ENCODE measurements around the gene LGALS9. TPM values are rescaled to one million over a fixed set of nuclear protein-coding genes. Genes with fewer than 3 reads are reported as not detected.
A peak's percentile ranks its signal among the peaks of the same experiment; 100 is the strongest.
"Not testable (repeated sequence)": the region's sequence is repeated elsewhere in the genome, so short reads cannot be mapped to it uniquely, and the experiment has no call there.

The LGALS9 gene
- total and polyA plus RNA-seq, 2 experiments from 2014 or later = 3.2 to 4.1 TPM

- WGBS, 2 experiments (ENCODE audit: low coverage in 1 of 2, low lambda C conversion rate in 2 of 2, missing lambda C conversion rate in 2 of 2) = 67 to 73% methylated on average over 4 of the region's 4 CpGs
- no peaks in the 10 kb centered on the region for H3K27me3 ChIP-seq (replicated peaks; ENCODE audit: insufficient read depth)
- no peaks in the 10 kb centered on the region for H3K79me2 ChIP-seq (ENCODE audit: insufficient read depth)
- no peaks in the 10 kb centered on the region for H3K9me3 ChIP-seq (ENCODE audit: low read depth)
- H3K9ac ChIP-seq = no peak overlapping the region
- in situ Hi-C loops (cut with MboI) = loop anchor here (25.0 kb wide), 1 partner anchor 103 kb away; no protein-coding TSS in a partner anchor
- H3K4me2 ChIP-seq (ENCODE audit: unreplicated experiment) = no peak overlapping the region
- no peaks in the 10 kb centered on the region for H3F3A ChIP-seq (ENCODE audit: insufficient read depth)
- H2AFZ ChIP-seq = no peak overlapping the region
- TF ChIP-seq EZH2 (IDR thresholded peaks at IDR 0.05; ENCODE audit: insufficient read depth, poor library complexity, severe bottlenecking) (no peak), EZH2phosphoT487 (IDR thresholded peaks at IDR 0.05; ENCODE audit: insufficient read depth, low read depth) (no peak)
- no peaks in the 10 kb centered on the region for H3K36me3 ChIP-seq (ENCODE audit: low read depth)
- H4K20me1 ChIP-seq (ENCODE audit: insufficient read depth) = no peaks in the 10 kb centered on the region
- H3K27ac ChIP-seq = no peak overlapping the region
- H3K9me2 ChIP-seq (ENCODE audit: insufficient read depth) = no peaks in the 10 kb centered on the region
- no peak overlapping the region for H3K4me3 ChIP-seq
- no peaks in the 10 kb centered on the region for H3K4me1 ChIP-seq (ENCODE audit: insufficient read depth)
- no peak for DNase-seq
Measured at GRCh38 chr17:27640790-27641189, 9.8 kb downstream of the LGALS9 start.

DNA sequence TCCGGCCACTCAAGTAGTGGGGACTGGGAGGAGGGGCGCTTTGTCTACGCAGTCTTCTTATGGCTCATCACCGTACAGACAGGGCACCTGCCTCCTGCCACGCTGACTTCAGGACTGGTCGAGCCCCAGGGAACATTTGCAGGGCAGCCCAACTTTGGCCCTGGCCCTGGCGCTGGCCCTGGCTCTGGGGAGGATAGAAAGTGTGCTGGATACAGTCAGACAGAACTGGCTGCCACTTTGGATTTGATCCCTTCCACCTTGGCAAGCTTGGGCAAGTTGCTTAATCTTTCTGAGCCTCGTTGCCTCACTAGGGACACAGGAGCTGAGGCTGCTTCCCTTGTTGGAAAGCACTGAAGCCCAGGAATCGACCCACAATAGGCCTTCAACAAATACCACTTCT, 13.6 kb downstream of the LGALS9 start:
- Histone ChIP-seq H3K9me3 (ENCODE audit: low read depth) (no peaks in the 10 kb centered on the region), H3F3A (ENCODE audit: insufficient read depth) (no peaks in the 10 kb centered on the region), H3K79me2 (ENCODE audit: insufficient read depth) (no peaks in the 10 kb centered on the region), H3K9ac (no peak overlapping the region), H3K4me3 (no peak overlapping the region), H2AFZ (no peak overlapping the region), H3K4me2 (ENCODE audit: unreplicated experiment) (no peak overlapping the region), H3K36me3 (ENCODE audit: low read depth) (no peaks in the 10 kb centered on the region), H3K27ac (no peak overlapping the region), H3K4me1 (ENCODE audit: insufficient read depth) (no peaks in the 10 kb centered on the region), H3K9me2 (ENCODE audit: insufficient read depth) (no peaks in the 10 kb centered on the region), H3K27me3 (replicated peaks; ENCODE audit: insufficient read depth) (no peaks in the 10 kb centered on the region), H4K20me1 (ENCODE audit: insufficient read depth) (no peaks in the 10 kb centered on the region)
- 42 to 44% methylated on average over 9 of the region's 9 CpGs for WGBS, 2 experiments (ENCODE audit: low coverage in 1 of 2, low lambda C conversion rate in 2 of 2, missing lambda C conversion rate in 2 of 2)
- in situ Hi-C loops (cut with MboI) = loop anchor here (25.0 kb wide), 1 partner anchor 107 kb away; no protein-coding TSS in a partner anchor
- DNase-seq = peak; percentile 14
- no peak for TF ChIP-seq EZH2phosphoT487 (IDR thresholded peaks at IDR 0.05; ENCODE audit: insufficient read depth, low read depth)

GRCh38 chr17:27645621-27646020, 14.6 kb downstream of the LGALS9 start:
- in situ Hi-C loops (cut with MboI) = loop anchor here (25.0 kb wide), 1 partner anchor 108 kb away; no protein-coding TSS in a partner anchor
- H3K79me2 ChIP-seq (ENCODE audit: insufficient read depth); H3K9me2 ChIP-seq (ENCODE audit: insufficient read depth): not testable (repeated sequence)

DNA sequence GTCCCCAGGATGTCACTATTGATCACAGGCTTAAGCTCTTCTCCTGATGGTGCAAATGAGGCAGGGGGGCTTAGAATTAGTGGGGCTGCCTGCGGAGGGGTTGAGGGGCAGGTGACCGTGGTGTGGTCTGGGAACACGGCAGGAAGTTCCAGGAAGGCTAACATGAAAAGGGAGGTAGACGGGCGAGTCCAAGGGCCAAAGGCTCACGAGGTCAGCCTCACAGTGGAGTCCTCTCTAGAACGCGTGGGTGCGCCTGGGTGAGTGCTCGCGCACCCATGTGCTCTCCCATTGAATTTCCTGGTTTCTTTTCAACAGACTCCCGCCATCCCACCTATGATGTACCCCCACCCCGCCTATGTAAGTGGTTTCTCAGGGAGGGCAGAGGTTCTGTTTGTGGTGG, 15.2 kb downstream of the LGALS9 start:
- H3K79me2 ChIP-seq (ENCODE audit: insufficient read depth) = no peaks in the 10 kb centered on the region
- H3K4me2 ChIP-seq (ENCODE audit: unreplicated experiment) = no peak overlapping the region
- H3K27ac ChIP-seq = no peak overlapping the region
- H3K4me1 ChIP-seq (ENCODE audit: insufficient read depth) = no peaks in the 10 kb centered on the region
- no peaks in the 10 kb centered on the region for H4K20me1 ChIP-seq (ENCODE audit: insufficient read depth)
- H3K36me3 ChIP-seq (ENCODE audit: low read depth) = no peaks in the 10 kb centered on the region
- no peak for DNase-seq
- TF ChIP-seq EZH2 (IDR thresholded peaks at IDR 0.05; ENCODE audit: insufficient read depth, poor library complexity, severe bottlenecking) (no peak), EZH2phosphoT487 (IDR thresholded peaks at IDR 0.05; ENCODE audit: insufficient read depth, low read depth) (no peak)
- no peaks in the 10 kb centered on the region for H3K9me2 ChIP-seq (ENCODE audit: insufficient read depth)
- H3K9ac ChIP-seq = no peak overlapping the region
- no peak overlapping the region for H2AFZ ChIP-seq
- H3K4me3 ChIP-seq = no peak overlapping the region
- no peaks in the 10 kb centered on the region for H3K27me3 ChIP-seq (replicated peaks; ENCODE audit: insufficient read depth)
- no peaks in the 10 kb centered on the region for H3F3A ChIP-seq (ENCODE audit: insufficient read depth)
- no peaks in the 10 kb centered on the region for H3K9me3 ChIP-seq (ENCODE audit: low read depth)
- WGBS, 2 experiments (ENCODE audit: low coverage in 1 of 2, low lambda C conversion rate in 2 of 2, missing lambda C conversion rate in 2 of 2) = 89 to 90% methylated on average over 12 to 13 of the region's 13 CpGs
- in situ Hi-C loops (cut with MboI) = loop anchor here (25.0 kb wide), 1 partner anchor 109 kb away; no protein-coding TSS in a partner anchor

More at GRCh38 chr17:27645621-27646020, 14.6 kb downstream of the LGALS9 start:
- not testable (repeated sequence) for H3K27ac ChIP-seq; H3K4me1 ChIP-seq (ENCODE audit: insufficient read depth); DNase-seq; H4K20me1 ChIP-seq (ENCODE audit: insufficient read depth); H3K4me3 ChIP-seq; H3F3A ChIP-seq (ENCODE audit: insufficient read depth); H3K9me3 ChIP-seq (ENCODE audit: low read depth); H3K4me2 ChIP-seq (ENCODE audit: unreplicated experiment); H3K27me3 ChIP-seq (replicated peaks; ENCODE audit: insufficient read depth); H2AFZ ChIP-seq; H3K36me3 ChIP-seq (ENCODE audit: low read depth); H3K9ac ChIP-seq
- 81 to 96% methylated on average over 3 of the region's 10 CpGs for WGBS, 2 experiments (ENCODE audit: low coverage in 1 of 2, low lambda C conversion rate in 2 of 2, missing lambda C conversion rate in 2 of 2)

- no peaks in the 10 kb centered on the region for H3K9me2 ChIP-seq (ENCODE audit: insufficient read depth)
- H3K4me3 ChIP-seq = no peak overlapping the region
- no peaks in the 10 kb centered on the region for H3F3A ChIP-seq (ENCODE audit: insufficient read depth)
- H3K4me1 ChIP-seq (ENCODE audit: insufficient read depth) = no peaks in the 10 kb centered on the region
- no peak for DNase-seq
- no peak for TF ChIP-seq EZH2 (IDR thresholded peaks at IDR 0.05; ENCODE audit: insufficient read depth, poor library complexity, severe bottlenecking)
- TF ChIP-seq EZH2phosphoT487 (IDR thresholded peaks at IDR 0.05; ENCODE audit: insufficient read depth, low read depth) = no peak
- H3K9me3 ChIP-seq (ENCODE audit: low read depth) = no peaks in the 10 kb centered on the region
- no peak overlapping the region for H3K9ac ChIP-seq
- H3K36me3 ChIP-seq (ENCODE audit: low read depth) = no peaks in the 10 kb centered on the region
- H4K20me1 ChIP-seq (ENCODE audit: insufficient read depth) = no peaks in the 10 kb centered on the region
- no peaks in the 10 kb centered on the region for H3K79me2 ChIP-seq (ENCODE audit: insufficient read depth)
- H3K4me2 ChIP-seq (ENCODE audit: unreplicated experiment) = no peak overlapping the region
- in situ Hi-C loops (cut with MboI) = loop anchor here (25.0 kb wide), 1 partner anchor 110 kb away; no protein-coding TSS in a partner anchor
- no peak overlapping the region for H2AFZ ChIP-seq
- H3K27ac ChIP-seq = no peak overlapping the region
- H3K27me3 ChIP-seq (replicated peaks; ENCODE audit: insufficient read depth) = no peaks in the 10 kb centered on the region
- WGBS, 2 experiments (ENCODE audit: low coverage in 1 of 2, low lambda C conversion rate in 2 of 2, missing lambda C conversion rate in 2 of 2) = 55 to 56% methylated on average over 9 of the region's 9 CpGs
Measured at GRCh38 chr17:27647765-27648164, 16.8 kb downstream of the LGALS9 start.

DNA sequence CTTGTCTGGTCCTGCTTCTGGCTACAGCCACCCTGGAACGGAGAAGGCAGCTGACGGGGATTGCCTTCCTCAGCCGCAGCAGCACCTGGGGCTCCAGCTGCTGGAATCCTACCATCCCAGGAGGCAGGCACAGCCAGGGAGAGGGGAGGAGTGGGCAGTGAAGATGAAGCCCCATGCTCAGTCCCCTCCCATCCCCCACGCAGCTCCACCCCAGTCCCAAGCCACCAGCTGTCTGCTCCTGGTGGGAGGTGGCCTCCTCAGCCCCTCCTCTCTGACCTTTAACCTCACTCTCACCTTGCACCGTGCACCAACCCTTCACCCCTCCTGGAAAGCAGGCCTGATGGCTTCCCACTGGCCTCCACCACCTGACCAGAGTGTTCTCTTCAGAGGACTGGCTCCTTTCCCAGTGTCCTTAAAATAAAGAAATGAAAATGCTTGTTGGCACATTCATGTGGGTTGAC, 18.2 kb downstream of the LGALS9 start:
- in situ Hi-C loops (cut with MboI) = loop anchor here (25.0 kb wide), 1 partner anchor 112 kb away; no protein-coding TSS in a partner anchor
- 64 to 76% methylated on average over 3 to 4 of the region's 5 CpGs for WGBS, 2 experiments (ENCODE audit: low coverage in 1 of 2, low lambda C conversion rate in 2 of 2, missing lambda C conversion rate in 2 of 2)

More for the DNA sequence above, 18.2 kb downstream of the LGALS9 start:
- not testable (repeated sequence) for H3K9me3 ChIP-seq (ENCODE audit: low read depth); H3F3A ChIP-seq (ENCODE audit: insufficient read depth); DNase-seq; H3K27me3 ChIP-seq (replicated peaks; ENCODE audit: insufficient read depth); H3K27ac ChIP-seq; H3K4me2 ChIP-seq (ENCODE audit: unreplicated experiment); H2AFZ ChIP-seq; H4K20me1 ChIP-seq (ENCODE audit: insufficient read depth); H3K36me3 ChIP-seq (ENCODE audit: low read depth); H3K9ac ChIP-seq; H3K79me2 ChIP-seq (ENCODE audit: insufficient read depth); H3K4me1 ChIP-seq (ENCODE audit: insufficient read depth); H3K9me2 ChIP-seq (ENCODE audit: insufficient read depth); H3K4me3 ChIP-seq
